ENCODE measurements around the gene ABCD3. TPM values are rescaled to one million over a fixed set of nuclear protein-coding genes. Genes with fewer than 3 reads are reported as not detected.
A peak's percentile ranks its signal among the peaks of the same experiment; 100 is the strongest.

The ABCD3 gene
- total RNA-seq, 1 experiment from 2014 or later: 93.4 TPM

GRCh38 chr1:94379615-94380014, 38.6 kb upstream of the ABCD3 start:
- TF ChIP-seq, protein P1, sequence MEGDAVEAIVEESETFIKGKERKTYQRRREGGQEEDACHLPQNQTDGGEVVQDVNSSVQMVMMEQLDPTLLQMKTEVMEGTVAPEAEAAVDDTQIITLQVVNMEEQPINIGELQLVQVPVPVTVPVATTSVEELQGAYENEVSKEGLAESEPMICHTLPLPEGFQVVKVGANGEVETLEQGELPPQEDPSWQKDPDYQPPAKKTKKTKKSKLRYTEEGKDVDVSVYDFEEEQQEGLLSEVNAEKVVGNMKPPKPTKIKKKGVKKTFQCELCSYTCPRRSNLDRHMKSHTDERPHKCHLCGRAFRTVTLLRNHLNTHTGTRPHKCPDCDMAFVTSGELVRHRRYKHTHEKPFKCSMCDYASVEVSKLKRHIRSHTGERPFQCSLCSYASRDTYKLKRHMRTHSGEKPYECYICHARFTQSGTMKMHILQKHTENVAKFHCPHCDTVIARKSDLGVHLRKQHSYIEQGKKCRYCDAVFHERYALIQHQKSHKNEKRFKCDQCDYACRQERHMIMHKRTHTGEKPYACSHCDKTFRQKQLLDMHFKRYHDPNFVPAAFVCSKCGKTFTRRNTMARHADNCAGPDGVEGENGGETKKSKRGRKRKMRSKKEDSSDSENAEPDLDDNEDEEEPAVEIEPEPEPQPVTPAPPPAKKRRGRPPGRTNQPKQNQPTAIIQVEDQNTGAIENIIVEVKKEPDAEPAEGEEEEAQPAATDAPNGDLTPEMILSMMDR (IDR thresholded peaks at IDR 0.05; ENCODE audit: insufficient read depth in 1 of 2, low read depth in 1 of 2, low read length in 1 of 2, severe bottlenecking in 1 of 2, unreplicated experiment in 1 of 2): no peak
- Mint-ChIP-seq H3K36me3 (ENCODE audit: insufficient read depth, unreplicated experiment) (no peaks in the 10 kb centered on the region), H3K4me1 (ENCODE audit: low read depth, unreplicated experiment) (peaks cover 7% of the 10 kb centered on the region), H3K27ac (ENCODE audit: unreplicated experiment) (no peak overlapping the region), H3K4me3 (ENCODE audit: unreplicated experiment) (no peak overlapping the region), H3K27me3 (ENCODE audit: insufficient read depth, unreplicated experiment) (no peaks in the 10 kb centered on the region), H3K9me3 (ENCODE audit: unreplicated experiment) (peaks cover 9% of the 10 kb centered on the region)
- H3K4me1 ChIP-seq: peaks cover 33% of the 10 kb centered on the region
- DNase-seq: no peak
- POLR2A ChIA-PET: no interaction called here
- no peaks in the 10 kb centered on the region for H3K9me3 ChIP-seq
- H3K36me3 ChIP-seq (ENCODE audit: control insufficient read depth, insufficient read depth, low read length): no peaks in the 10 kb centered on the region
- BruUV-seq (replicated peaks): no TSS peak
- CTCF ChIA-PET: no interaction called here
- intact Hi-C loops (cut with micrococcal nuclease; ENCODE audit: unreplicated experiment): no loop called here
- H3K4me3 ChIP-seq (ENCODE audit: low read depth, low read length): no peak overlapping the region
- no peaks in the 10 kb centered on the region for H3K27me3 ChIP-seq (replicated peaks; ENCODE audit: control insufficient read depth, insufficient read depth, low read length)

DNA sequence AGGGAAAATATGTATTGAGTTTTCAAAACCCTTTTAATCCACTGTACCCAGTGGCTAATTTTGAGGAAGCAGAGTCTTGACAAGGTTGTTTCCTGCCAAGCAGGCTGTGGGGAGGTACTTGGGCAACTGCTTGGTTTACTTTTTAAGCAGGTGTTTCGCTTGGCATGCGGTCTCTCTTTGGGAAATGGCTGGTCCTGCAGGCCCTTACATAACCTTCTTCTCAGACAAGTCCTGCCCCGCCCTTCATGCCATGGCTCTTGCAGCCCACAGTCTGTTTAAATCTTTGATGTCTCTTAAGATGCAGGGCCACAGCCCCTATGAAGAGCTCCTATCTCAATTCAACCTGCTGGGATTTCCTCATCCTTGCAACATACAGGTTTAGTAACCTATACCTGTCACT, 36.0 kb upstream of the ABCD3 start:
- intact Hi-C loops (cut with micrococcal nuclease; ENCODE audit: unreplicated experiment): no loop called here
- Histone ChIP-seq H3K36me3 (ENCODE audit: control insufficient read depth, insufficient read depth, low read length) (no peaks in the 10 kb centered on the region), H3K27me3 (replicated peaks; ENCODE audit: control insufficient read depth, insufficient read depth, low read length) (no peaks in the 10 kb centered on the region), H3K4me1 (peaks cover 55% of the 10 kb centered on the region), H3K9me3 (no peaks in the 10 kb centered on the region), H3K4me3 (ENCODE audit: low read depth, low read length) (no peak overlapping the region)
- DNase-seq: peak; percentile 17 to 53
- TF ChIP-seq, protein P1 (IDR thresholded peaks at IDR 0.05; ENCODE audit: insufficient read depth in 1 of 2, low read depth in 1 of 2, low read length in 1 of 2, severe bottlenecking in 1 of 2, unreplicated experiment in 1 of 2): no peak
- H3K4me3 Mint-ChIP-seq (ENCODE audit: unreplicated experiment): no peak overlapping the region
- peaks cover 9% of the 10 kb centered on the region for H3K9me3 Mint-ChIP-seq (ENCODE audit: unreplicated experiment)
- ChIA-PET CTCF (no interaction called here), POLR2A (no interaction called here)
- no TSS peak for BruUV-seq (replicated peaks)
- H3K4me1 Mint-ChIP-seq (ENCODE audit: low read depth, unreplicated experiment): peaks cover 16% of the 10 kb centered on the region
- H3K27ac Mint-ChIP-seq (ENCODE audit: unreplicated experiment): no peak overlapping the region
- H3K36me3 Mint-ChIP-seq (ENCODE audit: insufficient read depth, unreplicated experiment): no peaks in the 10 kb centered on the region
- no peaks in the 10 kb centered on the region for H3K27me3 Mint-ChIP-seq (ENCODE audit: insufficient read depth, unreplicated experiment)

DNA sequence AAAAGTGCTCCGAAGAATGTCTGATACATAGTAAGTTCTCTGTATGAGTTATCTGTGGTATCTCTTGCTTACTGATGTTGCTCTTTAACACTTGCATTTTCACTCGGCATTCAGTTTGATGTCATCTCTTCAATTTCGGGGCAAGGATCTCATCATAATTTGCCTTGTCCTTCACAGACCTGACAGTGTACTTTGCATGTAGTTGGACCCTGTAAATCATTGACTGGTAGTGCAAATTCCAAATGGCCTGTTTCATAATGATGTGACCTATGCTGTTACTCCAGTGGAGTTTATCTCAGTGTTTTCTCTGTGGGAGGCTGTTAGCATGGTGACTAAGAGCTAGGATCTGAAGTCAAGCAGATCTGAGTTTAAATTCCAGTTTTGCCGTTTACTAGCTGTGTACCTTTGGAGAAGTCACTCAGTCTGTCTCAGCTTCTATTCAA, 34.2 kb upstream of the ABCD3 start:
- no peaks in the 10 kb centered on the region for H3K36me3 Mint-ChIP-seq (ENCODE audit: insufficient read depth, unreplicated experiment)
- DNase-seq: peak; percentile 81 to 82
- no peaks in the 10 kb centered on the region for H3K27me3 Mint-ChIP-seq (ENCODE audit: insufficient read depth, unreplicated experiment)
- H3K9me3 Mint-ChIP-seq (ENCODE audit: unreplicated experiment): peaks cover 3% of the 10 kb centered on the region
- Histone ChIP-seq H3K27me3 (replicated peaks; ENCODE audit: control insufficient read depth, insufficient read depth, low read length) (no peaks in the 10 kb centered on the region), H3K36me3 (ENCODE audit: control insufficient read depth, insufficient read depth, low read length) (no peaks in the 10 kb centered on the region), H3K4me1 (peaks cover 66% of the 10 kb centered on the region), H3K4me3 (ENCODE audit: low read depth, low read length) (no peak overlapping the region), H3K9me3 (no peaks in the 10 kb centered on the region; the same call in 1 of the 2 replicates)
- CTCF ChIA-PET: interaction anchor here (0.7 to 1.5 kb wide), 3 partner anchors 41 to 358 kb away, joined by 3 to 6 read pairs (median 5); no protein-coding TSS in a partner anchor
- H3K4me1 Mint-ChIP-seq (ENCODE audit: low read depth, unreplicated experiment): peaks cover 20% of the 10 kb centered on the region
- POLR2A ChIA-PET: interaction anchor here (0.6 to 2.0 kb wide), 3 partner anchors 28 to 41 kb away, joined by 4 to 12 read pairs (median 5); no protein-coding TSS in a partner anchor
- H3K4me3 Mint-ChIP-seq (ENCODE audit: unreplicated experiment): peak overlapping the region; percentile 63
- no TSS peak for BruUV-seq (replicated peaks)
- TF ChIP-seq, protein P1 (IDR thresholded peaks at IDR 0.05; ENCODE audit: insufficient read depth in 1 of 2, low read depth in 1 of 2, low read length in 1 of 2, severe bottlenecking in 1 of 2, unreplicated experiment in 1 of 2): no peak
- peak overlapping the region; percentile 90 for H3K27ac Mint-ChIP-seq (ENCODE audit: unreplicated experiment)
- intact Hi-C loops (cut with micrococcal nuclease; ENCODE audit: unreplicated experiment): loop anchor here (1.0 kb wide), 4 partner anchors 29 to 79 kb away; partner anchors contain the start of gene ABCD3

Data from Caco-2 (cell line).